ENCODE data around the gene CRAMP1.
"Not testable (repeated sequence)": the region's sequence is repeated elsewhere in the genome, so short reads cannot be mapped to it uniquely, and the experiment has no call there.

CRAMP1 gene

GRCh38 chr16:1713933-1714332 is 101.8 kb downstream of the CRAMP1 start:
- DNase-seq = no peak

GRCh38 chr16:1715220-1715619 is 103.1 kb downstream of the CRAMP1 start:
- no peak for DNase-seq

GRCh38 chr16:1718236-1718635 is 106.1 kb downstream of the CRAMP1 start:
- DNase-seq = not testable (repeated sequence)

GRCh38 chr16:1719559-1720229 is 107.5 kb downstream of the CRAMP1 start:
- not testable (repeated sequence) for DNase-seq

- no peak for DNase-seq
Measured at GRCh38 chr16:1721372-1721771, 109.2 kb downstream of the CRAMP1 start.

GRCh38 chr16:1723450-1724147 is 111.4 kb downstream of the CRAMP1 start:
- DNase-seq = peak; percentile 28 to 36

- DNase-seq = no peak
Measured at GRCh38 chr16:1724491-1724890, 112.3 kb downstream of the CRAMP1 start.

- DNase-seq = no peak
Measured at GRCh38 chr16:1726661-1727502, 114.7 kb downstream of the CRAMP1 start.
